Ascending aorta (tissue), 2 donors: ENCODE measurements around the gene MGAT5B. TPM values are rescaled to one million over a fixed set of nuclear protein-coding genes. Genes with fewer than 3 reads are reported as not detected.

Experiments used
- DNase-seq, 2 donors: peaks; one replicate each; pipeline ENCODE4 v3.0.0-alpha.2; 2019; ENCODE audit warnings: low spot score in 2 of 2
- H3K27ac ChIP-seq, 2 donors: fragments of 200-600 bp; sonication (generic); one replicate each; pipeline ENCODE4 v1.5.1; 2016 to 2017; ENCODE audit warnings: mild to moderate bottlenecking in 1 of 2
- H3K27me3 ChIP-seq: fragments of 200-600 bp; sonication (generic); one replicate; pipeline ENCODE4 v1.5.1; 2017
- H3K36me3 ChIP-seq, 2 donors: fragments of 200-600 bp; sonication (generic); one replicate each; pipeline ENCODE4 v1.5.1; 2016
- H3K4me1 ChIP-seq, 2 donors: fragments of 200-600 bp; sonication (generic); one replicate each; pipeline ENCODE4 v1.5.1; 2016 to 2017; ENCODE audit warnings: mild to moderate bottlenecking in 1 of 2
- H3K4me3 ChIP-seq, 2 donors: fragments of 200-600 bp; sonication (generic); one replicate each; pipeline ENCODE4 v1.5.1; 2016 to 2017; ENCODE audit warnings: mild to moderate bottlenecking in 1 of 2
- H3K9me3 ChIP-seq, 2 donors: fragments of 200-600 bp; sonication (generic); one replicate each; pipeline ENCODE4 v1.5.1; 2016
- CTCF ChIP-seq, 3 experiments: fragments of 200-600 bp in 2 of 3; fragments of 450-650 bp in 1 of 3; sonication (generic) in 2 of 3; IDR thresholded peaks; one replicate each; pipeline ENCODE4 v1.5.1; 2016 to 2019; ENCODE audit warnings: antibody characterized with exemption in 3 of 3, mild to moderate bottlenecking in 1 of 3, moderate library complexity in 1 of 3
- intact Hi-C: fragments of 100-400 bp; cut with DNase I; formaldehyde crosslinking; loops from one replicate; pipeline ENCODE4 v1.15.1; 2023
- total RNA-seq: library from RNA; depleted of rRNA; stranded (reverse); fragments of >200 nt; gene quantifications from one replicate; pipeline ENCODE4 v1.1.0, GENCODE V29; 2016

The MGAT5B gene
- total RNA-seq, 1 donor from 2014 or later: not detected

DNA sequence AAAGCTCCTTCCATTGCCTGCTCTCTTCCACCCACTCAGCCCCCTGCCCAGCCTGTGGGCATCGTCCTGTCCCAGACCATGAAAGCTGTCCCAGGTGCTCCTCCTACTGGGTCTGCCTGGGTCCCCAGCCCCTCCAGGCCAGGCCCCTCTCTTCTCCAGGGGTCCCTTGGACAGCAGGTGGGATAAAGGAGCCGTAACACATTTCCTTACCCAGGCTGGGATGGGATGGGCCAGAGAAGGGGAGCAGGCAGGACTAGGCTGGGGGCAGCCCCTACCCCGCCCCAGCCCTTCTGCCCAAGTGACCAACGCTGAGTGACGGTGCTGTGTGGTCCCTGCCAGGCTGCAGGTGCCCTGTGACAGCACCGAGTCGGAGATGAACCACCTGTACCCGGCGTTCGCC lies 80.1 kb downstream of the MGAT5B start:
- intact Hi-C loops: no loop called here
- H3K4me3 ChIP-seq: no peak overlapping the region
- no peaks in the 10 kb centered on the region for H3K9me3 ChIP-seq
- no peaks in the 10 kb centered on the region for H3K36me3 ChIP-seq
- no peaks in the 10 kb centered on the region for H3K27me3 ChIP-seq
- no peak for TF ChIP-seq CTCF (IDR thresholded peaks at IDR 0.05)
- no peaks in the 10 kb centered on the region for H3K4me1 ChIP-seq
- no peak for DNase-seq
- no peak overlapping the region for H3K27ac ChIP-seq

GRCh38 chr17:76948726-76949342 lies 80.6 kb downstream of the MGAT5B start:
- Histone ChIP-seq H3K4me3 (no peak overlapping the region), H3K9me3 (no peaks in the 10 kb centered on the region), H3K4me1 (no peaks in the 10 kb centered on the region), H3K36me3 (no peaks in the 10 kb centered on the region), H3K27me3 (no peaks in the 10 kb centered on the region), H3K27ac (no peak overlapping the region)
- no peak for TF ChIP-seq CTCF (IDR thresholded peaks at IDR 0.05)
- intact Hi-C loops: no loop called here
- DNase-seq: no peak

DNA sequence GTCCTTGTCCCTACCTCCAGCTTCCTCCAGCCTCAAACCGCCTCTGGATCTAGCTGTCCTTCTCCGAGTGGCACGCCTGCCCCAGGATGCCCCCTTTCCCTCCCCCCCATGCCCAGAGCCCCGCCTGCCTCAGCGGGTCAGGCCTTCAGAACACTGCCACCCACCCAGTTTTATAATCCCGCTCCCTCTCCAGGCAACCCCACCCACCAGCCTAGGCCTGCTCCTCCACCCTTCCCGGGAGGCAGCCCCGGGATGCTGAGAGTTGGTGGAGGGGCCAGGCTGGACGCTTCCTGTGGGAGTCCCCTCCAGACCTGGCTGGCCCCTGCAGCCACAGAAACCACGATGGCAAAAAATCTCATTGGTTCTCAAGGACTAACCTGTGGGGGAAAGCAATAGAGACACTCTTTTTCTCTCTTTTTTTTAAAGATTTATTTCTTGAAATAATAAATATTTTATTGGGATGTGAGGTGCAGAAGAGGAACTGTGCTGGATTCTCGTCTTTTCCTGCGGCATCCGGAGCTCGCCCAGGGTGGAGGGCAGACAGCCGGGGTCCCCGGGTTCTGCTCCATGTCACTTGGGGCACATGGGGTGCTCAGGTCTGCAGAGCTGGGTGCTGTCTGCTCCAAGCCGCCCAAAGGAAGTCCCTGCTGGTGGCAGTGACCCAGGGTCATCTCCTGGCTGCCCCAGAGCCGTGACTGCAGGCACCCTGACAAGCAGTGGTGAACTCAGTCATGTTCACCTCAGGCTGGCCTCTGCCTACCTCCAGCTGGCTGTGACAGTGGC lies 81.9 kb downstream of the MGAT5B start:
- no peak for TF ChIP-seq CTCF (IDR thresholded peaks at IDR 0.05)

DNA sequence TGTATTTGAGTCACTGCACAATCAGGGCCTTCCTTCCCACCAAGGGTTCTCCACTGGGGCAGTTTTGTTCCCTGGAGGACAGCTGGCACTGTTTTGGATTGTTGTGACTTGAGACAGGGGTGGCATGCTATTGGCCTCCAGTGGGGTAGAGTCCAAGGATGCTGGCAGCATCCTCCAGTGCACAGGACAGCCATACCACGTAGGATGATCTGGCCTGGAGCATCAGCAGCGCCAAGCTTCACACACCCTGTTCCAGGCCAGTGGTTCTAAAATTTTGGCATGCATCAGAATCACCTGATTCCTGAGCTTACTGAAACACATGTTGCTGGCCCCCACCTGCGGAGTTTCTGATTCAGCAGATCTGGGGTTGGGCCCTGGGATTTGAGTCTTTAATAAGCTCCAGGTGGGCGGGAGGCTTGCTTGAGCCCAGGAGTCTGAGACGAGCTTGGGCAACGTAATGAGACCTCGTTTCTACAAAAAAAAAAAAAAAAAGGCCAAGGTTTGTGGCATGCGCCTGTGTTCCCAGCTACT lies 83.2 kb downstream of the MGAT5B start:
- H3K4me3 ChIP-seq: no peak overlapping the region
- intact Hi-C loops: no loop called here
- DNase-seq: no peak
- H3K27me3 ChIP-seq: no peaks in the 10 kb centered on the region
- no peak for TF ChIP-seq CTCF (IDR thresholded peaks at IDR 0.05)
- H3K9me3 ChIP-seq: no peaks in the 10 kb centered on the region
- no peak overlapping the region for H3K27ac ChIP-seq
- no peaks in the 10 kb centered on the region for H3K36me3 ChIP-seq
- H3K4me1 ChIP-seq: no peaks in the 10 kb centered on the region

More for the DNA sequence above, 81.9 kb downstream of the MGAT5B start:
- Histone ChIP-seq H3K36me3 (no peaks in the 10 kb centered on the region), H3K9me3 (no peaks in the 10 kb centered on the region), H3K27ac (no peak overlapping the region), H3K4me1 (no peaks in the 10 kb centered on the region), H3K27me3 (no peaks in the 10 kb centered on the region), H3K4me3 (no peak overlapping the region)
- DNase-seq: no peak
- intact Hi-C loops: no loop called here

GRCh38 chr17:76952402-76952801 lies 84.2 kb downstream of the MGAT5B start:
- H3K27ac ChIP-seq: no peak overlapping the region
- H3K27me3 ChIP-seq: no peaks in the 10 kb centered on the region
- no peaks in the 10 kb centered on the region for H3K9me3 ChIP-seq
- H3K4me3 ChIP-seq: no peak overlapping the region
- no peak for DNase-seq
- intact Hi-C loops: no loop called here
- no peaks in the 10 kb centered on the region for H3K36me3 ChIP-seq
- TF ChIP-seq CTCF (IDR thresholded peaks at IDR 0.05): no peak
- no peaks in the 10 kb centered on the region for H3K4me1 ChIP-seq
